Liver (tissue), 9 donors: Measurements from ENCODE around the gene DIS3L. TPM values are rescaled to one million over a fixed set of nuclear protein-coding genes. Genes with fewer than 3 reads are reported as not detected.
A peak's percentile ranks its signal among the peaks of the same experiment; 100 is the strongest.
"Not testable (repeated sequence)": the region's sequence is repeated elsewhere in the genome, so short reads cannot be mapped to it uniquely, and the experiment has no call there.

Experiments used
- DNase-seq: peaks from one replicate; pipeline ENCODE4 v3.0.0-alpha.2; 2017; ENCODE audit warnings: low spot score
- H3K27ac ChIP-seq, 2 donors: one replicate each; pipeline ENCODE4 v1.7.0; 2013; ENCODE audit warnings: inconsistent platforms in 2 of 2, low read length in 2 of 2, control low read depth in 1 of 2, low read depth in 1 of 2, mild to moderate bottlenecking in 1 of 2
- H3K27me3 ChIP-seq, 4 donors: one replicate each; pipeline versions ENCODE4 v1.6.1 to v1.7.0; 2013; ENCODE audit warnings: low read length in 3 of 4, inconsistent platforms in 1 of 4, mild to moderate bottlenecking in 1 of 4, moderate library complexity in 1 of 4; ENCODE audit not compliant: control insufficient read depth in 4 of 4, insufficient read depth in 4 of 4
- H3K36me3 ChIP-seq, 4 donors: one replicate each; pipeline versions ENCODE4 v1.6.1 to v1.7.0; 2013; ENCODE audit warnings: low read length in 3 of 4, mild to moderate bottlenecking in 3 of 4, low read depth in 1 of 4, moderate library complexity in 1 of 4; ENCODE audit not compliant: control insufficient read depth in 4 of 4, insufficient read depth in 3 of 4
- H3K4me1 ChIP-seq, 4 donors: one replicate each; pipeline versions ENCODE4 v1.6.1 to v1.7.0; 2013; ENCODE audit warnings: low read length in 3 of 4, mild to moderate bottlenecking in 3 of 4, moderate library complexity in 1 of 4; ENCODE audit not compliant: control insufficient read depth in 4 of 4, insufficient read depth in 4 of 4
- H3K4me3 ChIP-seq, 3 donors: one replicate each; pipeline versions ENCODE4 v1.6.1 to v1.7.0; 2013; ENCODE audit warnings: low read length in 3 of 3, control low read depth in 1 of 3, low read depth in 1 of 3, mild to moderate bottlenecking in 1 of 3
- H3K9ac ChIP-seq, 2 donors: one replicate each; pipeline ENCODE4 v1.7.0; 2013; ENCODE audit warnings: low read length in 2 of 2, mild to moderate bottlenecking in 2 of 2, moderate library complexity in 2 of 2, control low read depth in 1 of 2, low read depth in 1 of 2
- H3K9me3 ChIP-seq, 4 donors: one replicate each; pipeline versions ENCODE4 v1.6.1 to v1.7.0; 2013; ENCODE audit warnings: low read length in 3 of 4; ENCODE audit not compliant: control insufficient read depth in 4 of 4
- FOXA1 ChIP-seq: IDR thresholded peaks from 2 replicates; pipeline ENCODE4 v1.6.1; 2016; ENCODE audit warnings: antibody characterized with exemption
- FOXA2 ChIP-seq: IDR thresholded peaks from 2 replicates; pipeline ENCODE4 v1.6.1; 2016; ENCODE audit warnings: antibody characterized with exemption
- GABPA ChIP-seq, 2 donors: IDR thresholded peaks in 1 of 2; conservative IDR thresholded peaks in 1 of 2; 2 replicates each; pipeline ENCODE4 v1.6.1; 2016; ENCODE audit warnings: antibody characterized with exemption in 2 of 2, mild to moderate bottlenecking in 1 of 2, moderate library complexity in 1 of 2
- HNF4A ChIP-seq, 2 donors: conservative IDR thresholded peaks; 2 replicates each; pipeline ENCODE4 v1.6.1; 2016; ENCODE audit warnings: antibody characterized with exemption in 2 of 2, mild to moderate bottlenecking in 2 of 2
- HNF4G ChIP-seq: IDR thresholded peaks from 2 replicates; pipeline ENCODE4 v1.6.1; 2016; ENCODE audit warnings: antibody characterized with exemption
- MAX ChIP-seq: IDR thresholded peaks from 2 replicates; pipeline ENCODE4 v1.6.1; 2016; ENCODE audit warnings: antibody characterized with exemption
- RAD21 ChIP-seq, 2 donors: IDR thresholded peaks; 2 replicates each; pipeline ENCODE4 v1.6.1; 2016; ENCODE audit warnings: antibody characterized with exemption in 2 of 2, mild to moderate bottlenecking in 2 of 2
- REST ChIP-seq: IDR thresholded peaks from 2 replicates; pipeline ENCODE4 v1.6.1; 2016; ENCODE audit warnings: antibody characterized with exemption, mild to moderate bottlenecking
- RXRA ChIP-seq, 2 donors: IDR thresholded peaks; 2 replicates each; pipeline ENCODE4 v1.6.1; 2017 to 2018; ENCODE audit warnings: antibody characterized with exemption in 2 of 2, mild to moderate bottlenecking in 1 of 2
- SP1 ChIP-seq: IDR thresholded peaks from 2 replicates; pipeline ENCODE4 v1.6.1; 2018; ENCODE audit warnings: antibody characterized with exemption, mild to moderate bottlenecking
- YY1 ChIP-seq: IDR thresholded peaks from 2 replicates; pipeline ENCODE4 v1.6.1; 2016; ENCODE audit warnings: antibody characterized with exemption, mild to moderate bottlenecking
- WGBS: extraction: QIAGEN DNeasy Blood & Tissue Kit; methylation state at CpG from one replicate; pipeline ENCODE4 v1.1.7; 2013; 5-methylcytosine and 5-hydroxymethylcytosine counted together
- polyA plus RNA-seq, 2 donors: library from polyadenylated mRNA; stranded (reverse) in 1 of 2; unstranded in 1 of 2; fragments of 200-250 nt in 1 of 2; fragments of >200 nt in 1 of 2; fragmentation: Nextera tagmentation in 1 of 2; extraction: Ambion mirVana in 1 of 2; gene quantifications; one replicate each; pipeline versions ENCODE4 v1.2.1 to v1.2.3, GENCODE V29; 2013 to 2015
- total RNA-seq, 2 donors: library from RNA; depleted of rRNA; stranded (reverse); fragments of >200 nt; gene quantifications; one replicate each; pipeline ENCODE4 v1.2.3, GENCODE V29; 2014
- donor health status: healthy.
- donor health status: healthy.
- donor health status: healthy.
- donor health status: healthy.
- donor health status: healthy.

Gene DIS3L
- total and polyA plus RNA-seq, 4 donors, result 9.9 to 40.2 (median 15.7) TPM

- TF ChIP-seq REST, result no peak
- no peak for TF ChIP-seq YY1
- no peak for TF ChIP-seq FOXA1
- no peak for TF ChIP-seq FOXA2
- TF ChIP-seq GABPA (IDR thresholded peaks at IDR 0.05 in 1 of 2, conservative IDR thresholded peaks at IDR 0.05 in 1 of 2), result peak; percentile 37 to 69
These were observed 63.2 kb downstream of the DIS3L start, which contains the start of gene TIPIN (continued) for GRCh38 chr15:66356359-66357236.

GRCh38 chr15:66359740-66360139 is 66.4 kb downstream of the DIS3L start:
- Histone ChIP-seq H3K4me1 (peaks cover 0 to 12% (median 6%) of the 10 kb centered on the region in 4 donors), H3K9ac (no peak overlapping the region), H3K27me3 (no peaks in the 10 kb centered on the region), H3K9me3 (no peaks in the 10 kb centered on the region), H3K27ac (no peak overlapping the region), H3K36me3 (no peaks in the 10 kb centered on the region), H3K4me3 (no peak overlapping the region)
- DNase-seq, result no peak
- WGBS, result 86% methylated on average over 7 of the region's 7 CpGs
- TF ChIP-seq FOXA2 (no peak), HNF4G (no peak), REST (no peak), HNF4A (conservative IDR thresholded peaks at IDR 0.05) (no peak), MAX (no peak), SP1 (no peak), RAD21 (IDR thresholded peaks at IDR 0.05) (no peak), RXRA (IDR thresholded peaks at IDR 0.05) (no peak)

GRCh38 chr15:66361745-66362460 is 68.5 kb downstream of the DIS3L start:
- not testable (repeated sequence) for H3K9ac ChIP-seq, H3K9me3 ChIP-seq, DNase-seq, H3K27ac ChIP-seq, H3K4me1 ChIP-seq, H3K4me3 ChIP-seq, H3K27me3 ChIP-seq, H3K36me3 ChIP-seq
- WGBS, result 81% methylated on average over 15 of the region's 15 CpGs
